ENCODE results near the gene MARVELD2. TPM values are rescaled to one million over a fixed set of nuclear protein-coding genes. Genes with fewer than 3 reads are reported as not detected.
"Not testable (repeated sequence)": the region's sequence is repeated elsewhere in the genome, so short reads cannot be mapped to it uniquely, and the experiment has no call there.

Gene MARVELD2
- total RNA-seq, 1 donor, result 9.4 TPM

GRCh38 chr5:69416699-69417098 lies 1.8 kb downstream of the MARVELD2 start:
- no peak overlapping the region for H2AFZ ChIP-seq (ENCODE audit: low read length)
- no peak overlapping the region for H3K4me3 ChIP-seq (ENCODE audit: insufficient read depth, low read length)
- H3K36me3 ChIP-seq (ENCODE audit: insufficient read depth, low read length), result peaks cover 7% of the 10 kb centered on the region
- H3K9me3 ChIP-seq (ENCODE audit: low read depth, low read length), result no peaks in the 10 kb centered on the region
- no peak overlapping the region for H3K27ac ChIP-seq (ENCODE audit: low read depth, low read length)
- no peaks in the 10 kb centered on the region for H3K79me2 ChIP-seq (ENCODE audit: insufficient read depth, low read length)
- no peaks in the 10 kb centered on the region for H3K27me3 ChIP-seq (ENCODE audit: insufficient read depth, low read length)
- TF ChIP-seq, protein P1, sequence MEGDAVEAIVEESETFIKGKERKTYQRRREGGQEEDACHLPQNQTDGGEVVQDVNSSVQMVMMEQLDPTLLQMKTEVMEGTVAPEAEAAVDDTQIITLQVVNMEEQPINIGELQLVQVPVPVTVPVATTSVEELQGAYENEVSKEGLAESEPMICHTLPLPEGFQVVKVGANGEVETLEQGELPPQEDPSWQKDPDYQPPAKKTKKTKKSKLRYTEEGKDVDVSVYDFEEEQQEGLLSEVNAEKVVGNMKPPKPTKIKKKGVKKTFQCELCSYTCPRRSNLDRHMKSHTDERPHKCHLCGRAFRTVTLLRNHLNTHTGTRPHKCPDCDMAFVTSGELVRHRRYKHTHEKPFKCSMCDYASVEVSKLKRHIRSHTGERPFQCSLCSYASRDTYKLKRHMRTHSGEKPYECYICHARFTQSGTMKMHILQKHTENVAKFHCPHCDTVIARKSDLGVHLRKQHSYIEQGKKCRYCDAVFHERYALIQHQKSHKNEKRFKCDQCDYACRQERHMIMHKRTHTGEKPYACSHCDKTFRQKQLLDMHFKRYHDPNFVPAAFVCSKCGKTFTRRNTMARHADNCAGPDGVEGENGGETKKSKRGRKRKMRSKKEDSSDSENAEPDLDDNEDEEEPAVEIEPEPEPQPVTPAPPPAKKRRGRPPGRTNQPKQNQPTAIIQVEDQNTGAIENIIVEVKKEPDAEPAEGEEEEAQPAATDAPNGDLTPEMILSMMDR (IDR thresholded peaks at IDR 0.05; ENCODE audit: extremely low read depth, low read depth, low read length), result no peak
- no peaks in the 10 kb centered on the region for H4K20me1 ChIP-seq (ENCODE audit: insufficient read depth, low read length)
- no peak overlapping the region for H3K4me2 ChIP-seq (ENCODE audit: insufficient read depth, low read length)
- DNase-seq (ENCODE audit: insufficient read length, low spot score, missing footprints), result no peak
- no peaks in the 10 kb centered on the region for H3K4me1 ChIP-seq (ENCODE audit: insufficient read depth, low read length)

- H2AFZ ChIP-seq (ENCODE audit: low read length), result no peak overlapping the region
- H3K4me1 ChIP-seq (ENCODE audit: insufficient read depth, low read length), result no peaks in the 10 kb centered on the region
- H3K36me3 ChIP-seq (ENCODE audit: insufficient read depth, low read length), result peaks cover 6% of the 10 kb centered on the region
- H3K4me2 ChIP-seq (ENCODE audit: insufficient read depth, low read length), result no peak overlapping the region
- no peak overlapping the region for H3K27ac ChIP-seq (ENCODE audit: low read depth, low read length)
- H3K79me2 ChIP-seq (ENCODE audit: insufficient read depth, low read length), result no peaks in the 10 kb centered on the region
- no peaks in the 10 kb centered on the region for H3K27me3 ChIP-seq (ENCODE audit: insufficient read depth, low read length)
- H3K9me3 ChIP-seq (ENCODE audit: low read depth, low read length), result no peaks in the 10 kb centered on the region
- no peak for DNase-seq (ENCODE audit: insufficient read length, low spot score, missing footprints)
- H4K20me1 ChIP-seq (ENCODE audit: insufficient read depth, low read length), result no peaks in the 10 kb centered on the region
- no peak overlapping the region for H3K4me3 ChIP-seq (ENCODE audit: insufficient read depth, low read length)
- TF ChIP-seq, protein P1 (IDR thresholded peaks at IDR 0.05; ENCODE audit: extremely low read depth, low read depth, low read length), result no peak
Observed at GRCh38 chr5:69418554-69418953, 3.6 kb downstream of the MARVELD2 start.

GRCh38 chr5:69431424-69432303 lies 16.7 kb downstream of the MARVELD2 start:
- Histone ChIP-seq H3K79me2 (ENCODE audit: insufficient read depth, low read length) (no peaks in the 10 kb centered on the region), H2AFZ (ENCODE audit: low read length) (no peak overlapping the region), H3K4me3 (ENCODE audit: insufficient read depth, low read length) (no peak overlapping the region), H3K36me3 (ENCODE audit: insufficient read depth, low read length) (no peaks in the 10 kb centered on the region), H3K27me3 (ENCODE audit: insufficient read depth, low read length) (no peaks in the 10 kb centered on the region), H4K20me1 (ENCODE audit: insufficient read depth, low read length) (no peaks in the 10 kb centered on the region), H3K27ac (ENCODE audit: low read depth, low read length) (no peak overlapping the region), H3K4me2 (ENCODE audit: insufficient read depth, low read length) (no peak overlapping the region), H3K9me3 (ENCODE audit: low read depth, low read length) (no peaks in the 10 kb centered on the region), H3K4me1 (ENCODE audit: insufficient read depth, low read length) (no peaks in the 10 kb centered on the region)
- TF ChIP-seq, protein P1 (IDR thresholded peaks at IDR 0.05; ENCODE audit: extremely low read depth, low read depth, low read length), result no peak
- DNase-seq (ENCODE audit: insufficient read length, low spot score, missing footprints), result no peak

- H3K4me2 ChIP-seq (ENCODE audit: insufficient read depth, low read length), result no peak overlapping the region
- no peak overlapping the region for H3K27ac ChIP-seq (ENCODE audit: low read depth, low read length)
- H3K9me3 ChIP-seq (ENCODE audit: low read depth, low read length), result no peaks in the 10 kb centered on the region
- no peaks in the 10 kb centered on the region for H4K20me1 ChIP-seq (ENCODE audit: insufficient read depth, low read length)
- H3K36me3 ChIP-seq (ENCODE audit: insufficient read depth, low read length), result no peaks in the 10 kb centered on the region
- no peaks in the 10 kb centered on the region for H3K27me3 ChIP-seq (ENCODE audit: insufficient read depth, low read length)
- H3K79me2 ChIP-seq (ENCODE audit: insufficient read depth, low read length), result no peaks in the 10 kb centered on the region
- no peak overlapping the region for H2AFZ ChIP-seq (ENCODE audit: low read length)
- TF ChIP-seq, protein P1 (IDR thresholded peaks at IDR 0.05; ENCODE audit: extremely low read depth, low read depth, low read length), result no peak
- no peak for DNase-seq (ENCODE audit: insufficient read length, low spot score, missing footprints)
- no peak overlapping the region for H3K4me3 ChIP-seq (ENCODE audit: insufficient read depth, low read length)
- no peaks in the 10 kb centered on the region for H3K4me1 ChIP-seq (ENCODE audit: insufficient read depth, low read length)
Observed at GRCh38 chr5:69432412-69433206, 17.7 kb downstream of the MARVELD2 start.

DNA sequence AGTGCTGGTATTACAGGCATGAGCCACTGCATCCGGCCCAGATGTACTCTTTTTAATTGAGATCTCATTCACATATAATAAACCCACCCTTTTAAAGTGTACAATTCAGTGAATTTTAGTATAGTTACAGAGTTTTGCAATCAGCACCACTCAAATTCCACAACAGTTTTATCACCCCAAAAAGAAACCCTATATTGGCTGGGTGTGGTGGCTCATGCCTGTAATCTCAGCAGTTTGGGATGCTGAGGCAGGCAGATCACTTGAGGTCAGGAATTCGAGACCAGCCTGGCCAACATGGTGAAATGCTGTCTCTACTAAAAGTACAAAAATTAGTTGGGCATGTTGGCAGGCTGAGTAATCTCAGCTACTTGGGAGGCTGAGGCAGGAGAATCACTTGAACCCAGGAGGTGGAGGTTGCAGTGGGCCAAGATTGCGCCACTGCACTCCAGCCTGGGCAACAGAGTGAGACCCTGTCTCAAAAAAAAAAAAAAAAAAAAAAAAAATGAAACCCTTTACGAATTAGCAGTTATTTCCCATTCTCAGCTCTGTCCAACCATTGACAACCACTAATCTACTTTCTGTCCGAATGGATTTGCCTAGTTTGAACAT lies 20.5 kb downstream of the MARVELD2 start:
- H3K9me3 ChIP-seq (ENCODE audit: low read depth, low read length); H3K4me3 ChIP-seq (ENCODE audit: insufficient read depth, low read length); H3K27me3 ChIP-seq (ENCODE audit: insufficient read depth, low read length); H3K79me2 ChIP-seq (ENCODE audit: insufficient read depth, low read length); H3K4me1 ChIP-seq (ENCODE audit: insufficient read depth, low read length); H4K20me1 ChIP-seq (ENCODE audit: insufficient read depth, low read length); H3K4me2 ChIP-seq (ENCODE audit: insufficient read depth, low read length); H2AFZ ChIP-seq (ENCODE audit: low read length); H3K36me3 ChIP-seq (ENCODE audit: insufficient read depth, low read length); DNase-seq (ENCODE audit: insufficient read length, low spot score, missing footprints); H3K27ac ChIP-seq (ENCODE audit: low read depth, low read length): not testable (repeated sequence)

All from osteoblast (primary cell).